Endothelial cell of umbilical vein (primary cell): ENCODE results near the gene CDK19. TPM values are rescaled to one million over a fixed set of nuclear protein-coding genes. Genes with fewer than 3 reads are reported as not detected.

ENCODE experiments used
- BruUV-seq: library from RNA; stranded (reverse); fragments of 400-500 nt; replicated peaks from 2 replicates; lab custom pipeline; 2021; lab: Mats Ljungman, UMichigan
- CTCF ChIA-PET: fragments of 300-600, 350-600 bp; sonication (Branson Sonifier 250); formaldehyde crosslinking; loops from one replicate; lab custom pipeline; 2021; ENCODE audit warnings: antibody characterized with exemption, inconsistent platforms; lab: Charles Lee
- POLR2A ChIA-PET: fragments of 300-600, 350-600 bp; sonication (Branson Sonifier 250); formaldehyde crosslinking; loops from one replicate; lab custom pipeline; 2021; ENCODE audit warnings: antibody characterized with exemption, inconsistent platforms; lab: Charles Lee
- DNase-seq: peaks from one replicate; pipeline ENCODE4 v3.0.0-alpha.2; 2011; ENCODE audit warnings: low read depth, low spot score
- FAIRE-seq: peaks from 2 replicates; lab custom pipeline; 2011; peaks lifted over from hg19 to GRCh38; lab: Jason Lieb, UNC
- H2AFZ ChIP-seq: 2 replicates; pipeline ENCODE4 v1.6.0; 2012; ENCODE audit warnings: low read depth, low read length, control low read depth, inconsistent platforms
- H3K27ac ChIP-seq: 2 replicates; pipeline ENCODE4 v1.5.1; 2011; ENCODE audit warnings: low read depth, mild to moderate bottlenecking, control low read depth, low read length, moderate library complexity; ENCODE audit not compliant: insufficient read depth
- H3K27me3 ChIP-seq, 2 experiments: 2 replicates each; pipeline versions ENCODE4 v1.6.0 to v1.6.1; 2011; ENCODE audit warnings: low read length in 2 of 2, mixed read lengths in 1 of 2; ENCODE audit not compliant: control insufficient read depth in 2 of 2, insufficient read depth in 2 of 2
- H3K36me3 ChIP-seq, 2 experiments: 2 replicates in 1 of 2; 3 replicates in 1 of 2; pipeline ENCODE4 v1.5.1; 2011; ENCODE audit warnings: low read length in 2 of 2, mild to moderate bottlenecking in 1 of 2, moderate library complexity in 1 of 2; ENCODE audit not compliant: control insufficient read depth in 2 of 2, insufficient read depth in 2 of 2; ENCODE audit errors: extremely low read depth in 1 of 2
- H3K4me1 ChIP-seq: 3 replicates; pipeline ENCODE4 v1.5.1; 2011; ENCODE audit warnings: mild to moderate bottlenecking, low read length; ENCODE audit not compliant: control insufficient read depth, insufficient read depth; ENCODE audit errors: extremely low read depth
- H3K4me2 ChIP-seq: 2 replicates; pipeline ENCODE4 v1.6.1; 2011; ENCODE audit warnings: low read length, control low read depth, mixed read lengths; ENCODE audit not compliant: insufficient read depth
- H3K4me3 ChIP-seq, 3 experiments: fragments of 200-600 bp in 1 of 3; sonication (generic), shearing (Covaris generic) in 1 of 3; replicated peaks in 1 of 3; 2 replicates each; pipeline ENCODE4 v1.5.1; 2011 to 2016; ENCODE audit warnings: control low read depth in 3 of 3, low read length in 3 of 3, mild to moderate bottlenecking in 2 of 3, inconsistent platforms in 1 of 3, low read depth in 1 of 3, moderate library complexity in 1 of 3; ENCODE audit not compliant: insufficient read depth in 1 of 3
- H3K79me2 ChIP-seq: 2 replicates; pipeline ENCODE4 v1.6.0; 2012; ENCODE audit warnings: low read length, inconsistent platforms; ENCODE audit not compliant: control insufficient read depth, insufficient read depth
- H3K9ac ChIP-seq: replicated peaks from 2 replicates; pipeline ENCODE3; 2011; ENCODE audit warnings: low read length, control low read depth; ENCODE audit not compliant: insufficient read depth; ENCODE audit errors: extremely low read depth
- H3K9me1 ChIP-seq: replicated peaks from 3 replicates; pipeline ENCODE4 v1.6.0; 2011; ENCODE audit warnings: mild to moderate bottlenecking, low read length; ENCODE audit not compliant: control insufficient read depth, insufficient read depth; ENCODE audit errors: extremely low read depth
- H3K9me3 ChIP-seq: replicated peaks from 2 replicates; pipeline ENCODE4 v1.5.1; 2012; ENCODE audit warnings: low read length, inconsistent platforms; ENCODE audit not compliant: control insufficient read depth, insufficient read depth
- H4K20me1 ChIP-seq: replicated peaks from 2 replicates; pipeline ENCODE3; 2011; ENCODE audit warnings: mild to moderate bottlenecking, low read length; ENCODE audit not compliant: control insufficient read depth, insufficient read depth; ENCODE audit errors: extremely low read depth
- CTCF ChIP-seq, 2 donors: IDR thresholded peaks; 1 replicate in 1 of 2; 2 replicates in 1 of 2; pipeline ENCODE4 v1.5.1; 2011; ENCODE audit warnings: low read length in 2 of 2, mild to moderate bottlenecking in 2 of 2, moderate library complexity in 2 of 2, control low read depth in 1 of 2, inconsistent platforms in 1 of 2, low read depth in 1 of 2; ENCODE audit not compliant: insufficient read depth in 1 of 2; ENCODE audit errors: extremely low read depth in 1 of 2
- EZH2 ChIP-seq: IDR thresholded peaks from 2 replicates; pipeline ENCODE4 v1.6.1; 2012; ENCODE audit warnings: borderline replicate concordance, low read depth, mild to moderate bottlenecking, moderate library complexity, low read length, inconsistent platforms; ENCODE audit not compliant: severe bottlenecking
- FOS ChIP-seq: IDR thresholded peaks from 2 replicates; pipeline ENCODE4 v1.6.1; 2011; ENCODE audit warnings: mild to moderate bottlenecking, low read length, moderate library complexity, borderline replicate concordance; ENCODE audit not compliant: insufficient read depth
- GATA2 ChIP-seq: IDR thresholded peaks from 2 replicates; pipeline ENCODE4 v1.7.0; 2011; ENCODE audit warnings: low read depth, mild to moderate bottlenecking, moderate library complexity, mixed read lengths, low read length; ENCODE audit not compliant: insufficient read length, insufficient read depth
- JUN ChIP-seq: IDR thresholded peaks from 2 replicates; pipeline ENCODE4 v1.6.1; 2011; ENCODE audit warnings: borderline replicate concordance, low read depth; ENCODE audit not compliant: insufficient read length, insufficient read depth
- MAX ChIP-seq: IDR thresholded peaks from 2 replicates; pipeline ENCODE4 v1.6.1; 2011; ENCODE audit not compliant: insufficient read depth, insufficient read length
- MYC ChIP-seq: IDR thresholded peaks from one replicate; pipeline ENCODE4 v1.6.1; 2011; ENCODE audit warnings: mild to moderate bottlenecking, low read depth, low read length
- POLR2A ChIP-seq: IDR thresholded peaks from 2 replicates; pipeline ENCODE4 v1.6.1; 2012; ENCODE audit warnings: low read depth, mild to moderate bottlenecking, control low read depth, low read length
- POLR2AphosphoS5 ChIP-seq: IDR thresholded peaks from 2 replicates; pipeline ENCODE4 v1.6.1; 2012; ENCODE audit warnings: low read depth, mild to moderate bottlenecking, control low read depth, low read length, moderate library complexity; ENCODE audit not compliant: insufficient read depth
- dilution Hi-C: fragments of 300-500 bp; cut with MboI; formaldehyde crosslinking; loops from one replicate; pipeline ENCODE4 v1.15.0; 2019; ENCODE audit warnings: low sequenced_read_pairs; ENCODE audit not compliant: extremely low pct_ligation_motif_present
- intact Hi-C: fragments of 100-400 bp; cut with micrococcal nuclease; formaldehyde crosslinking; loops from one replicate; pipeline ENCODE4 v1.10.0; 2022
- polyA plus RNA-seq, 4 experiments: library from polyadenylated mRNA; depleted of rRNA in 3 of 4; stranded (reverse) in 3 of 4; unstranded in 1 of 4; fragments of >200 nt; gene quantifications; 2 replicates each; pipeline versions ENCODE4 v1.2.1 to v1.2.3, GENCODE V29; 2011 to 2012; ENCODE audit warnings: missing spikeins in 1 of 4
- total RNA-seq: library from RNA; stranded (reverse); gene quantifications from 2 replicates; pipeline ENCODE4 v1.2.3, GENCODE V29; 2021

CDK19 gene
- total and polyA plus RNA-seq, 2 donors (not counting 3 experiments of a cell fraction or from before 2014, with no cell fraction given), result 4.6 to 12.1 TPM

- no peaks in the 10 kb centered on the region for H3K79me2 ChIP-seq
- CTCF ChIA-PET, result interaction anchor here (0.5 to 1.5 kb wide), 5 partner anchors 10 to 507 kb away, joined by 3 to 7 read pairs (median 3); no protein-coding TSS in a partner anchor
These were observed 106.8 kb downstream of the CDK19 start for GRCh38 chr6:110708295-110708950.

More at GRCh38 chr6:110708295-110708950, 106.8 kb downstream of the CDK19 start:
- Histone ChIP-seq H3K27ac (no peak overlapping the region), H3K4me3 (no peak overlapping the region), H3K9ac (no peak overlapping the region), H3K9me3 (no peaks in the 10 kb centered on the region), H4K20me1 (no peaks in the 10 kb centered on the region), H2AFZ (no peak overlapping the region), H3K4me1 (no peaks in the 10 kb centered on the region), H3K27me3 (no peaks in the 10 kb centered on the region), H3K9me1 (no peaks in the 10 kb centered on the region), H3K4me2 (no peak overlapping the region), H3K36me3 (no peaks in the 10 kb centered on the region)
- intact Hi-C loops, result no loop called here
- no TSS peak for BruUV-seq
- dilution Hi-C loops, result no loop called here
- DNase-seq, result no peak
- no peak for TF ChIP-seq MYC
- TF ChIP-seq MAX, result no peak
- TF ChIP-seq JUN, result no peak
- no peak for TF ChIP-seq GATA2
- no peak for TF ChIP-seq EZH2
- TF ChIP-seq POLR2A, result no peak
- no peak for TF ChIP-seq POLR2AphosphoS5
- TF ChIP-seq FOS, result no peak
- TF ChIP-seq CTCF (IDR thresholded peaks at IDR 0.05; ENCODE audit: extremely low read depth in 1 of 2, insufficient read depth in 1 of 2, low read depth in 1 of 2, low read length in 2 of 2), result no peak
- no peak for FAIRE-seq
- POLR2A ChIA-PET, result no interaction called here
